ENCODE results near the gene MAGI2.
"Not testable (repeated sequence)": the region's sequence is repeated elsewhere in the genome, so short reads cannot be mapped to it uniquely, and the experiment has no call there.

Gene MAGI2

GRCh38 chr7:78510580-78511188 is 942.8 kb downstream of the MAGI2 start:
- no peak for DNase-seq

DNA sequence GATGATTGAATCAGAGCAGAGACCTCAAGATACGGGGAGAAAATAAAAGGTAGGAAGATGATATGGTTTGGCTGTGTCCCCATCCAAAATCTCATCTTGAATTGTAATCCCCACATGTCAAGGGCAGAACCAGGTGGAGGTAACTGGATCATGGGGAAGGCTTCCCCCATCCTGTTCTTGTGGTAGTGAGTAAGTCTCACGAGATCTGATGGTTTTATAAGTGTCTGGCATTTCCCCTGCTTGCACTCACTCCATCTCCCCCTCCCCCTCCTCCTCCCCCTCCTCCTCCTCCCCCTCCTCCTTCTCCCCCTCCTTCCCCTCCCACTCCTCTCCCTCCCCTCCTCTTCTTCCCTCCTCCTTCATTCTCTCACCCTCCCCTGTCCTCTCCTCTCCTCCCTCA is 950.2 kb downstream of the MAGI2 start:
- not testable (repeated sequence) for DNase-seq

DNA sequence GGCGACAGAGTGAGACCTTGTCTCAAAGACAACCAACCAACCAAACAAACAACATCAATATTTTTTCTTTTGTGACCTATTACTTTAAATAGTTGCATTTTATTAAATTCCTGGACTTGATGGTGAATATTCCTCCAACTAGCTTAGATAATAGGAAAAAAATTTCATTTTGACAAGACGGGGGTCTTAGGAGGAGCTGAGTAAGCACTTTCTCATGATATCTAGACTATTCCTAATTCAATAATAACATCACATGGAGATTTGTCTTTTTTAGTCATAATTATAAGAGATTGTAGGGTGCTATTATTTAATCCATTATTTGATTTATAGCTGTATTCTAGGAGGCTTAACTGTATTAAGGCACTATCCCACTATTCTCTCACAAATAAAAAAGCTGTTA is 952.4 kb downstream of the MAGI2 start:
- DNase-seq, result no peak

GRCh38 chr7:78499971-78500370 is 953.5 kb downstream of the MAGI2 start:
- no peak for DNase-seq

DNA sequence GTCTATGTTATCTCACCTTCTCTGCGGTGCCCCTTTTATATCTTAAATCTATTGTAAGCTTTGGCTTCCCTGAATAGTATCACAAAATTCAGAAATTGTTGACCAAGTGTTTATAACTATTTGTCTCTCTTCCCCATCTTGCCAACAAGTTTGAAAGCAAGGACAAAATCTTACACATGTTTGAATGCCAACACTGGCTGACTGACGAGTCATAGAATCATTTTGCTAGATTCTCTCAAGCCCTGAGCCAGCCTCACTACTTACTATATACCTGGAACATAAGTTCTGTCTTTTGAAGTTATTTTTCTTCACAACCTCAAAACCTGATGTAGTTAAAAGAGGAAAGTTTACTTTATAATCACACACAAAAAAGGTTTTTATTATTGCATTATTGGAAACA is 954.2 kb downstream of the MAGI2 start:
- DNase-seq, result no peak

DNA sequence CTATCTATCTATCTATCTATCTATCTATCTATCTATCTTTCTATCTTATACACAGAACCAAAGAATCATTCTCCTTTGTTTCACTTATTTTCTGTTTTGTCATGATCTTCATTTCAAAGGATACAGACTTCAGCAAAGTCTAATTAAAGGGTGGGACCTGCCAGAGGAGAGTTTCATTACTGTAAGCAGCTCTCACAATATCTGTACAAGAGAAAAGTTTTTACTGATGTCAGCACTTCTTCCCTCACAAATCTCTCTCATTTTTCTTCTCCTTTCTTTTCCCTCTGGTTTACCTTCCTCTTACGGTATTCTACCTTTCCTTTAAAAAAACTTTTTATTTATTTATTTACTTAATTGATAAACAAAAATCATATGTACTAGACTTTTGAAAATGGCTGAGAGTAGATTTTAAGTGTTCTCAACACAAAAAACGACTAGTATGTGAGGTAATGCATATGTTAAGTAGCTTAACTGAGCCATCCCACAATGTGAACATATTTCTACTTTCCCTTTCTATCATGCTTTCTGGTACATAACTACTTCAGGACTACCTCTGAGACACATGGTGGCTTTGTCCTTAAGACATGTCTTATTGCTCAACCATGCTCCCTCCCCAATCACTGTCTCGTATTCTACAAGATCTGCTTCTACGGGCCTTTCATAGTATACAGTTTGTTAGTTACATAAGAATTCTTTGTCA is 955.6 kb downstream of the MAGI2 start:
- no peak for DNase-seq

DNA sequence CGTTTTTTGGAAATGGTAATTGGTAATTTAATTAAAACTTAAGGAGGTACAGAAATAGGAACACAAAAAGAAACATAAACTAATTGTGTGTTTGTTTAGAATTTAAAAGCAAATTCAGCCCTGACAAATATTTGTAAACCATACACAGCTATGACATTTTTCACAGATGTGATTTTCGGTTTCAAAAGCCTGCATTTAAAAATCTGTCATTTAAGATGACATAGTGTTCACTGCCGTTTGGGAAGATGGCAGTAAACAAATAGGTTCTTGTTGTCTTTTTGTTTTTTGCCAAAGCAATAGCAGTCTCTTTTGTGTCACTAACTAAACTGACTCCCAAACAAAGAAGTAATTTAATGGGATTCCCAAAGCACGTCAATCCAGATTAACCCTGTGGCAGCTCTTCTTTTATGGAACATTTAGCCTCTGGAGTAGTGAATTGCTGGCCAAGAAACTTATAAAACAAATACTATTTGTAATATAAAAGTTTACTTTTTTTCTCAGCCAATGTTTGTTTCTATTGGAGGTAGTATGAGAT is 957.3 kb downstream of the MAGI2 start:
- DNase-seq, result no peak

GRCh38 chr7:78493401-78493800 is 960.1 kb downstream of the MAGI2 start:
- no peak for DNase-seq

DNA sequence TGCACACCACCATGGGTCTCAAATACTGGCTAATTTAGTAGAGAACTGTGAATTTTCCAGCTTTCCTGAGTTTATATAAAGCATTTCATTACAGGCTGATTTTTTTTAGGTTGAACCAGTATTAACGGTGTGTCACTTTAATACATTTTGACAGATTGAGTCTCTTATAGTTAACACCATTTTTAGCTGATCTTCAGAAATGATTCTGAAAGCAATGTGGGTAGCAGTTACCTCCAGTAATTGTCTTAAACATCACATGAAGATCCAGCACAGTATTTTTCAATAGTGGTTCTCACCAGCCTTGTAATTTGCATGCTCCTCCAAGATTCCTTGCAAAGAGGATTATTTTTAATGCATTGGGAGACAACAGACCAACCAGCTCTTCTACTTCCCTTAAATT is 961.3 kb downstream of the MAGI2 start:
- no peak for DNase-seq

GRCh38 chr7:78490524-78490923 is 962.9 kb downstream of the MAGI2 start:
- DNase-seq, result no peak

DNA sequence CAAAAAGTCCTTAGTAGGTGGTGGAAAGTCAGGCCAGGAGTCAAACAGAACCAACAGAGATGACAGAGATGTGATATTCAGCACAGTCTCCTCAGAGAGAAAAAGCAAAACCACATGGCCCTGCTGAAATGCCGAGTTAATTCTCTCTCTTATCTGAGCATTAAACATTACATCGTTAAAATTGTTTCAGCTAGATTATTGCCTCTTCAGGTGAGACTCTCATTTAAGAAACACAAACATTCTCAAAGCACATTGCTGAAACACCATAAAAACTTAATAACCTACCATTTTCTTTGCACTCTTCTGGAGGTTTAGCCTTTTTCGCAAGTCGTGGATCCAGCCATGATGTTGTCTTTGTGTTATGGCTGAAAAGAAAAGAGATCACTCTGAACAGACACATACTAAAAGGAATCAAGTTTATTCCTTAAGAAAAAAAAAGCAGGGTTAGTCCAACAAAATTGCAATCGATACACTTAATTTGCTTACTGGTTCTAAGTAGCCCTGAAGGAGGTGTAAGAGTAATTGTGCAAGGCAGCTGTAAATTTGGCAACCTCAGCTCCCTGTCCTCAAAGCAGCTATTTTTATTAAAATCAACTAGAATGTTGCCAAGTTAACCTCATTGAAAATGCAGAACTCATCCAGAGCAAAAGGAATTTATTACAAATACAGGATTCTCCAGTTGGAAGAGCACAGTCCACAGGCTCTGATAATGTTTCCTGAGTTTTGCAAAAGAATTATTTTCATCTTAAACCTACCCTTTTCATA is 963.8 kb downstream of the MAGI2 start:
- no peak for DNase-seq

DNA sequence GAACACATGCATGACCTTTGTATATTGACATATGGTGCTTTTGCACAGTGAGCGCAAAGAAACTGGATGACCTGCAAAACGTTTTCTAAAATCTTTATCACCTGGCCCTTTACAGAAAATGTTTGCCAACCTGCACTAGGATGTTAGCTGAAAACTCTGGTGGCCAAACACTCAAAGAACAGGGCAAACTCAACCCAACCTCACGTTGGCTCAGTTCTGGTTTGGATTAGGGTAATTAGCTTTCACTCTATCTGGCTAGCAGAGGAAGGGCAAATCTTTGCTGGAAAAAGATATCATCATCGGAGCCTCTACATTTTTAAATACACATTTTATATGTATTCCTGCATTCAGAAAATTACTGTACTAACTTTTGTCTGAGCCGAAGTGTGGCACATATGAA is 966.0 kb downstream of the MAGI2 start:
- no peak for DNase-seq

- DNase-seq, result no peak
Measured at GRCh38 chr7:78479348-78479747, 974.1 kb downstream of the MAGI2 start.

- no peak for DNase-seq
Measured at GRCh38 chr7:78476851-78477405, 976.5 kb downstream of the MAGI2 start.

GRCh38 chr7:78473571-78474301 is 979.7 kb downstream of the MAGI2 start:
- DNase-seq, result no peak

DNA sequence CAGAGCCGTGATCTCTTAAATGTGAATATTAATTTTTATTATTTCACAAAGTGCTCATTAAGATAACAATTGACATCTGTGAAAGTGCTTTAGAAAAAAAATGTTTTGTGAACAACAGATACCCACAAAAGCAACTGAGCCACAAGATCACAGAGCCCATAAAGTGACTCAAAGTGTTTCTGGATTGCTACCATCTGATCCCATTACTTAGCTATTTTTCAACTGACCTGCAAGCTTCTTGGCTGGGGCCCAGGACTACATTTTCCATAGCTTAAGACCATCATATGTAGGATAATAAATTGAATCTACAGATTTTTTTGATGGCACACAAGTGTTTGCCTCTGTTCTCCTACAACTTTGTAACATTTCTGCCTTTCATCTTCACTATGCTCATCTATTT is 980.4 kb downstream of the MAGI2 start:
- no peak for DNase-seq

DNA sequence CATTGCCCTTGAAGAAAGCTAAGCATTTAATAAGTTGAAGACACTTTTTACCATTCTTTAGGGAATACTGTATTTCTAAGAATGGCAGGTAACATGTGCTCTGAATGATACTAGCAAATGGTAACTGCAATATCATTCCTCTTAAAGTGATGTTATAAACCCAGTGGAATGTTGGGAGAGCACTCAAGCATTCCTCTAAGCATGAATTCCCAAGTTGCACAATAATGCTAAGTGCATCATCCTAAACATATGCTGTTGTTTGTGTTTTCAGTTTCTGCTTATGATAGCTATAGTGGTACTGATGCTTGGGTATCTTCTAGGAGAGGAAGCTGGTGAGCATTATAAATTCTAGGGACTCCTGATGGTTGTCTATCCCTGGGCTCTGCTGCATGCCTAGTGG is 980.9 kb downstream of the MAGI2 start:
- DNase-seq, result no peak

DNA sequence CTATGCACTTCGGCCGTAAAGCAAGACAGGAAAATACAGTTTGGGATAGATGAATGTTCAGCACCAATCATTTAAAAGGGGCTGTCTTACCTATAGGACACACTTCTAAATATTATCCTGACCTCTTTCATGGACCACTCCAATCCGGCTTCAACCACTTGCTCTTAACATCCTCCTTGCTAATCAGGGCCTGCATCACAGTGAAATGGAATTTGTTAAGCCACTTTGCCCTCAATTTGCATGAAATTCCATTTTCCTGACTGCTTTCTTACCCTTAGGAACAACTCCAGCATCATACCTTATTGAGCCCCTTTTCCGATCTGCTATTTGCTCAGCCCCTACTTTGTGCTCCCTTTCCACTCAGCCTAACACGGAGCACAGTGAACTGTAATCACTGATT is 987.6 kb downstream of the MAGI2 start:
- DNase-seq, result no peak

DNA sequence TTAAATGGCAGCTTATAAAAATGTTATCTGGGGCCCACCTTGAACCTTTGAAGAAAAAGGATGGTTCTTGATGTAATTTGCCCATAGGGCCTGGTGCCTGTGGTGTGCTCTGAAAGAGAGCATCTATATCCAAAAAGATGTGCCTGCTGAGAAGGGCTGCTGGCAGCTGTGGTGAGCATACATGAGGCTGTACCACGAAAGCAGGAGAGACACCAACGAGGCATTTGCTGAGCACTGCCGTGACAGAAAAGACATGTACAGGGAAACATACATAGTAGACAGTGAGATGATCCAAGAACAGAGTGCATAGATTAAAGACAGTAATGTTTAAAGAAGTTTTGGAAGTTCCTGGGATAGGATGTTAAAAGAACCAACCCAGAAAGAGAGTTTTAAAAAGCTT is 990.4 kb downstream of the MAGI2 start:
- no peak for DNase-seq

DNA sequence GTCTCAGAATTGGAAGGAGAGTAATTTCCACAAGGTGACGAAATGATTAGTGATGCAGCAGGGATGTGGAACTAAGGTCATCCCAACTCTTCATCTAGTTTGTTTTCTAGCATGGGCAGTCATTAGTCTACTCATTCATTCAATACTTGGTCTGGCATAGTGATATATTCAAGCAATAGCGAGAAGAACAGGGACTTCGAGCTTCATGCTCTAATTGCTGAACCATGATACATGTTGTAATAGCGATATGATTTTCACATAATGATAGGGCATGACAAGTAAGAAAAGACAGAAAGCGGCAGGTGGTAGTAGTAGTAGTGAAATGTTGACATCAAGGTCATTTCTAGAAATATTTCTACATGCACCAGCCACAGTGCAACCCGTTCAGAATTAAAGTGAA is 1002.8 kb downstream of the MAGI2 start:
- DNase-seq, result no peak

DNA sequence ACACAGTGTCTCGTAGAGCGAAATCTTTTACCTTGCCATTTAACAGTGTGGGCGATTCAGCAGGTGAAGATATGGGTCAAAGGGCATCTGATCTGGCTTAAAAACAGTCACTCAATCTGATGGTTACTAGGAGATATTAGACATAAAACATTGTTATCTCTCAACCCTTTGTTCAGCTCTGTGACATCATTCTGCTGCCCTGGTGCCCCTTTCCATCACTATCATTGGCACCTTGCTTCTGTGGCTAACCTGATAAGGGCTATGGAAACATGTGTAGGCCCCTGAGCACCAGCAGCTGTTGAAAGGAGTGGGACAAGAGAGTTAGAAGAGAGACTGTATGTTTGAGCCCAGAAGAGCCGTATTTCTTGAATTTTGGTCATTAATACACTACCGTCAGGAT is 1004.6 kb downstream of the MAGI2 start:
- no peak for DNase-seq

DNA sequence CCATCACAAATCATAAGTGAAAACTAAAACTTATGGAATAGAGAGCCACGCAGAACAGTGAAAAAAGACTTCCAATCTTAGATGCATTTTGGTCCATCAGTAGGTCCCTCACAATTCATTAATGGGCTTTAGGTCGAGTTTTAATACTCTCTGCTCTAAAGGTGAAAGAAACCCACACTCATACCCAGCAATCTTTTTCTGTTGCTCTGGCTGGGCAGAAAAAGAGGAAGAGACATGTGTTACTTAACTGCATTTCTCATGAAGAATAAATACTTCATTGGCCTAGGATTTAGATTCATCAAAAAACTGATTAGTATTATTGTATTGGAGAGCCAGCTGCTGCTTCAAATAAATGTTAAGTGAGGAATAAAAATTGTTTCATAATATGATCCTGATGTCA is 1009.2 kb downstream of the MAGI2 start:
- DNase-seq, result no peak

DNA sequence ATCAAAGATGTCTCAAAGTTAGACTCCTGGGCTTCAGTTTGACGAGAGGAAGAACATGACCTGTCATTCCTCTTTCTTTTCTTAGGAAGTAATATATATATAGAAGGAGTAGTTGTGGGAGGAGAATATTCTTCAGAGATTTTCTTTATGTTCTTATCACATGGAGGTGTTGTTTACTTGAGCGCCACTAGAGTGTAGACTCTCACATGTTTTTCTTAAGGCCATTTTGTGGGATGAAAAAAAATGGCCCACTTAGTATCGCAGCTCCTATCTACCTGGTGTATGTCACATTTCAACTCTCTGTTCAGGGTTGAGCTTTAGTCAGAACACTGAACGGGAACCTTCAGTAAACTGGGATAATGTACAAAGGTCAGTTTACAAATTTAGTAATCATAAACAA is 1009.7 kb downstream of the MAGI2 start:
- DNase-seq, result no peak
